ENCODE results near the gene COL20A1. TPM values are rescaled to one million over a fixed set of nuclear protein-coding genes. Genes with fewer than 3 reads are reported as not detected.

Gene COL20A1
- total RNA-seq, 4 donors from 2014 or later: 0.20 to 0.44 TPM; not detected in 2

GRCh38 chr20:63291811-63292210, 1.2 kb upstream of the COL20A1 start:
- H3K9me3 ChIP-seq: no peaks in the 10 kb centered on the region
- H3K4me1 ChIP-seq: peaks cover 0 to 22% (median 0%) of the 10 kb centered on the region in 4 donors
- H3K4me3 ChIP-seq: no peak overlapping the region
- peaks cover 0 to 33% (median 0%) of the 10 kb centered on the region in 3 donors for H3K36me3 ChIP-seq
- H3K27me3 ChIP-seq: peaks cover 0 to 38% of the 10 kb centered on the region in 2 donors
- H3K27ac ChIP-seq: no peak overlapping the region
- no peak for TF ChIP-seq POLR2A (IDR thresholded peaks at IDR 0.05)
- TF ChIP-seq CTCF (IDR thresholded peaks at IDR 0.05): no peak
- TF ChIP-seq EP300 (IDR thresholded peaks at IDR 0.05): no peak
- DNase-seq (ENCODE audit: low spot score in 2 of 2): no peak
- WGBS, 2 donors: 71 to 100% methylated on average over 1 to 9 of the region's 10 CpGs

GRCh38 chr20:63292292-63292701, 689 bp upstream of the COL20A1 start:
- no peak for DNase-seq (ENCODE audit: low spot score in 2 of 2)
- 69 to 79% methylated on average over 11 to 16 of the region's 16 CpGs for WGBS, 2 donors
- no peak overlapping the region for H3K4me3 ChIP-seq
- H3K27me3 ChIP-seq: peaks cover 0 to 42% of the 10 kb centered on the region in 2 donors
- H3K9me3 ChIP-seq: no peaks in the 10 kb centered on the region
- no peak overlapping the region for H3K27ac ChIP-seq
- H3K36me3 ChIP-seq: peaks cover 0 to 28% (median 0%) of the 10 kb centered on the region in 3 donors
- no peak for TF ChIP-seq POLR2A (IDR thresholded peaks at IDR 0.05)
- TF ChIP-seq CTCF (IDR thresholded peaks at IDR 0.05): no peak
- no peak for TF ChIP-seq EP300 (IDR thresholded peaks at IDR 0.05)
- peaks cover 0 to 27% (median 0%) of the 10 kb centered on the region in 4 donors for H3K4me1 ChIP-seq

- Histone ChIP-seq H3K4me3 (no peak overlapping the region), H3K27ac (no peak overlapping the region), H3K4me1 (peaks cover 0 to 29% (median 0%) of the 10 kb centered on the region in 4 donors), H3K36me3 (peaks cover 0 to 16% (median 0%) of the 10 kb centered on the region in 3 donors), H3K9me3 (no peaks in the 10 kb centered on the region), H3K27me3 (peaks cover 0 to 54% of the 10 kb centered on the region in 2 donors)
- TF ChIP-seq CTCF (IDR thresholded peaks at IDR 0.05) (no peak), POLR2A (IDR thresholded peaks at IDR 0.05) (no peak), EP300 (IDR thresholded peaks at IDR 0.05) (no peak)
- WGBS, 2 donors: 44 to 52% methylated on average over 4 of the region's 11 CpGs
- DNase-seq (ENCODE audit: low spot score in 2 of 2): no peak
Measured at GRCh38 chr20:63293456-63293855, 470 bp downstream of the COL20A1 start.

GRCh38 chr20:63293871-63294535, 1.0 kb downstream of the COL20A1 start:
- TF ChIP-seq CTCF (IDR thresholded peaks at IDR 0.05) (no peak), POLR2A (IDR thresholded peaks at IDR 0.05) (no peak), EP300 (IDR thresholded peaks at IDR 0.05) (no peak)
- WGBS, 2 donors: 50 to 80% methylated on average over 4 to 18 of the region's 22 CpGs
- Histone ChIP-seq H3K27me3 (peaks cover 0 to 59% of the 10 kb centered on the region in 2 donors), H3K36me3 (peaks cover 0 to 11% (median 0%) of the 10 kb centered on the region in 3 donors), H3K4me1 (peaks cover 0 to 29% (median 0%) of the 10 kb centered on the region in 4 donors), H3K9me3 (no peaks in the 10 kb centered on the region), H3K4me3 (no peak overlapping the region), H3K27ac (no peak overlapping the region)
- no peak for DNase-seq (ENCODE audit: low spot score in 2 of 2)

GRCh38 chr20:63294536-63294900, 1.5 kb downstream of the COL20A1 start:
- H3K9me3 ChIP-seq: no peaks in the 10 kb centered on the region
- H3K4me3 ChIP-seq: no peak overlapping the region
- 72% methylated on average over 8 to 12 of the region's 12 CpGs for WGBS, 2 donors
- TF ChIP-seq CTCF (IDR thresholded peaks at IDR 0.05) (no peak), EP300 (IDR thresholded peaks at IDR 0.05) (no peak), POLR2A (IDR thresholded peaks at IDR 0.05) (no peak)
- H3K4me1 ChIP-seq: peaks cover 0 to 29% (median 0%) of the 10 kb centered on the region in 4 donors
- no peak overlapping the region for H3K27ac ChIP-seq
- peaks cover 0 to 65% of the 10 kb centered on the region in 2 donors for H3K27me3 ChIP-seq
- H3K36me3 ChIP-seq: peaks cover 0 to 6% (median 0%) of the 10 kb centered on the region in 3 donors
- DNase-seq (ENCODE audit: low spot score in 2 of 2): no peak

Data from tibial nerve (tissue), 4 donors.